Ishikawa (cell line): ENCODE data around the gene WWOX.

Experiments used
- CEBPB ChIP-seq: IDR thresholded peaks from 2 replicates; pipeline ENCODE4 v1.6.1; 2012
- CREB1 ChIP-seq: IDR thresholded peaks from 2 replicates; pipeline ENCODE4 v1.6.1; 2012; ENCODE audit warnings: low read depth
- EGR1 ChIP-seq: IDR thresholded peaks from 2 replicates; pipeline ENCODE4 v1.6.1; 2012
- EP300 ChIP-seq: IDR thresholded peaks from 2 replicates; pipeline ENCODE4 v1.6.1; 2012; ENCODE audit warnings: borderline replicate concordance
- FOXM1 ChIP-seq: IDR thresholded peaks from 2 replicates; pipeline ENCODE4 v1.6.1; 2012; ENCODE audit warnings: low read depth, borderline replicate concordance
- MAX ChIP-seq: IDR thresholded peaks from 2 replicates; pipeline ENCODE4 v1.6.1; 2012
- NFIC ChIP-seq: IDR thresholded peaks from 2 replicates; pipeline ENCODE4 v1.6.1; 2012
- RAD21 ChIP-seq: IDR thresholded peaks from 2 replicates; pipeline ENCODE4 v1.6.1; 2012; ENCODE audit warnings: low read depth
- REST ChIP-seq: IDR thresholded peaks from 2 replicates; pipeline ENCODE4 v1.6.1; 2012; ENCODE audit warnings: low read depth, mild to moderate bottlenecking
- TAF1 ChIP-seq: IDR thresholded peaks from 2 replicates; pipeline ENCODE4 v1.6.1; 2012; ENCODE audit warnings: low read depth, mild to moderate bottlenecking
- TCF12 ChIP-seq: IDR thresholded peaks from 2 replicates; pipeline ENCODE4 v1.6.1; 2012; ENCODE audit warnings: low read depth
- TEAD4 ChIP-seq: IDR thresholded peaks from 2 replicates; pipeline ENCODE4 v1.6.1; 2012
- USF1 ChIP-seq: IDR thresholded peaks from 2 replicates; pipeline ENCODE4 v1.6.1; 2012
- YY1 ChIP-seq: IDR thresholded peaks from 2 replicates; pipeline ENCODE4 v1.6.1; 2012; ENCODE audit warnings: low read depth
- ZBTB7A ChIP-seq: IDR thresholded peaks from 2 replicates; pipeline ENCODE4 v1.6.1; 2012; ENCODE audit warnings: low read depth

Gene WWOX

GRCh38 chr16:78290395-78290794, 190.9 kb downstream of the WWOX start:
- TF ChIP-seq TAF1 (no peak), CEBPB (no peak), CREB1 (no peak), EGR1 (no peak), YY1 (no peak)

GRCh38 chr16:78290872-78291591, 191.6 kb downstream of the WWOX start:
- TF ChIP-seq NFIC = no peak

- no peak for TF ChIP-seq TCF12
- no peak for TF ChIP-seq TAF1
- TF ChIP-seq FOXM1 = no peak
- TF ChIP-seq TEAD4 = no peak
- TF ChIP-seq REST = no peak
- no peak for TF ChIP-seq MAX
- no peak for TF ChIP-seq CEBPB
- no peak for TF ChIP-seq RAD21
- TF ChIP-seq EP300 = no peak
- TF ChIP-seq USF1 = no peak
- no peak for TF ChIP-seq EGR1
- TF ChIP-seq YY1 = no peak
Measured at GRCh38 chr16:78291604-78292003, 192.2 kb downstream of the WWOX start.

- TF ChIP-seq RAD21 = no peak
- TF ChIP-seq TCF12 = no peak
- TF ChIP-seq YY1 = no peak
- TF ChIP-seq CEBPB = no peak
- TF ChIP-seq NFIC = no peak
- no peak for TF ChIP-seq TEAD4
- TF ChIP-seq FOXM1 = no peak
- no peak for TF ChIP-seq REST
- TF ChIP-seq ZBTB7A = no peak
- TF ChIP-seq EGR1 = no peak
- no peak for TF ChIP-seq MAX
- TF ChIP-seq EP300 = no peak
- no peak for TF ChIP-seq TAF1
- no peak for TF ChIP-seq CREB1
- TF ChIP-seq USF1 = no peak
Measured at GRCh38 chr16:78292086-78292843, 192.8 kb downstream of the WWOX start.

GRCh38 chr16:78292844-78293380, 193.5 kb downstream of the WWOX start:
- no peak for TF ChIP-seq TCF12
- TF ChIP-seq MAX = no peak
- TF ChIP-seq TEAD4 = no peak
- TF ChIP-seq USF1 = no peak
- no peak for TF ChIP-seq NFIC
- no peak for TF ChIP-seq CEBPB
- no peak for TF ChIP-seq FOXM1
- no peak for TF ChIP-seq RAD21
- no peak for TF ChIP-seq EGR1
- TF ChIP-seq REST = no peak
- no peak for TF ChIP-seq TAF1
